HG02642 (cell line): ENCODE measurements around the gene KCNT1.

Experiments used
- ATAC-seq: cut with Tn5 transposase; IDR thresholded peaks from one replicate; pipeline ENCODE4 v1.9.1; 2021; ENCODE audit warnings: mild to moderate bottlenecking; ENCODE audit not compliant: unreplicated experiment, poor library complexity

The KCNT1 gene

GRCh38 chr9:135743546-135744332 is 41.8 kb downstream of the KCNT1 start:
- no peak for ATAC-seq

GRCh38 chr9:135744333-135745070 is 42.5 kb downstream of the KCNT1 start:
- ATAC-seq: no peak

GRCh38 chr9:135745189-135745588 is 43.2 kb downstream of the KCNT1 start:
- no peak for ATAC-seq

- ATAC-seq: no peak
Observed at GRCh38 chr9:135745686-135746324, 43.8 kb downstream of the KCNT1 start.

- ATAC-seq: no peak
Observed at GRCh38 chr9:135746565-135746964, 44.6 kb downstream of the KCNT1 start.

GRCh38 chr9:135747311-135747710 is 45.3 kb downstream of the KCNT1 start:
- ATAC-seq: no peak

- no peak for ATAC-seq
Observed at GRCh38 chr9:135748676-135749075, 46.7 kb downstream of the KCNT1 start.

- no peak for ATAC-seq
Observed at GRCh38 chr9:135749171-135750045, 47.4 kb downstream of the KCNT1 start.

GRCh38 chr9:135750786-135751185 is 48.8 kb downstream of the KCNT1 start:
- no peak for ATAC-seq

GRCh38 chr9:135751501-135751900 is 49.5 kb downstream of the KCNT1 start:
- no peak for ATAC-seq

- no peak for ATAC-seq
Observed at GRCh38 chr9:135752281-135753204, 50.6 kb downstream of the KCNT1 start.

GRCh38 chr9:135753391-135754105 is 51.6 kb downstream of the KCNT1 start:
- no peak for ATAC-seq

GRCh38 chr9:135756576-135756975 is 54.6 kb downstream of the KCNT1 start:
- no peak for ATAC-seq

- ATAC-seq: no peak
Observed at GRCh38 chr9:135757356-135757755, 55.4 kb downstream of the KCNT1 start.

GRCh38 chr9:135758056-135758455 is 56.1 kb downstream of the KCNT1 start:
- ATAC-seq: no peak

GRCh38 chr9:135758870-135759269 is 56.9 kb downstream of the KCNT1 start:
- ATAC-seq: no peak

- no peak for ATAC-seq
Observed at GRCh38 chr9:135759676-135760300, 57.8 kb downstream of the KCNT1 start.

GRCh38 chr9:135760465-135760864 is 58.5 kb downstream of the KCNT1 start:
- no peak for ATAC-seq
